DOHH2 (cell line): ENCODE data around the gene ATXN7L3.

ENCODE experiments used
- H3F3A ChIP-seq: fragments of 200-600 bp; sonication (generic), shearing (Covaris generic); 2 replicates; pipeline ENCODE4 v1.6.0; 2016; ENCODE audit warnings: antibody characterized with exemption, mild to moderate bottlenecking; ENCODE audit not compliant: control insufficient read depth, insufficient read depth
- H3K27ac ChIP-seq: fragments of 200-600 bp; sonication (generic); 2 replicates; pipeline ENCODE4 v1.5.1; 2014; ENCODE audit warnings: low read depth, mild to moderate bottlenecking, low read length, moderate library complexity
- H3K27me3 ChIP-seq: fragments of 200-600 bp; sonication (generic); 2 replicates; pipeline ENCODE4 v1.6.1; 2014; ENCODE audit warnings: mild to moderate bottlenecking, low read length, mixed read lengths; ENCODE audit not compliant: control insufficient read depth
- H3K36me3 ChIP-seq: fragments of 200-600 bp; sonication (generic); 2 replicates; pipeline ENCODE4 v1.6.1; 2014; ENCODE audit warnings: mild to moderate bottlenecking, low read length, moderate library complexity, mixed read lengths; ENCODE audit not compliant: control insufficient read depth
- H3K4me1 ChIP-seq: fragments of 200-600 bp; sonication (generic); 2 replicates; pipeline ENCODE4 v1.6.1; 2014; ENCODE audit warnings: mild to moderate bottlenecking, low read length, mixed read lengths; ENCODE audit not compliant: control insufficient read depth
- H3K4me2 ChIP-seq: fragments of 200-600 bp; sonication (generic); 2 replicates; pipeline ENCODE4 v1.6.0; 2014; ENCODE audit warnings: mild to moderate bottlenecking, low read length, moderate library complexity
- H3K4me3 ChIP-seq: fragments of 200-600 bp; sonication (generic); 2 replicates; pipeline ENCODE4 v1.5.1; 2014; ENCODE audit warnings: mild to moderate bottlenecking, low read length, mixed read lengths
- H3K79me2 ChIP-seq: fragments of 200-600 bp; sonication (generic); 2 replicates; pipeline ENCODE4 v1.6.1; 2014; ENCODE audit warnings: mild to moderate bottlenecking, low read length, mixed read lengths; ENCODE audit not compliant: control insufficient read depth
- H3K9me2 ChIP-seq: fragments of 200-600 bp; sonication (generic); replicated peaks from 2 replicates; pipeline ENCODE4 v1.6.1; 2014; ENCODE audit warnings: mild to moderate bottlenecking, low read length, mixed read lengths; ENCODE audit not compliant: control insufficient read depth
- H3K9me3 ChIP-seq: fragments of 200-600 bp; sonication (generic); 2 replicates; pipeline ENCODE4 v1.6.1; 2014; ENCODE audit warnings: antibody characterized with exemption, low read length, mixed read lengths; ENCODE audit not compliant: control insufficient read depth, insufficient read depth
- H4K20me1 ChIP-seq: fragments of 200-600 bp; sonication (generic); 2 replicates; pipeline ENCODE4 v1.6.0; 2014; ENCODE audit warnings: low read depth, mild to moderate bottlenecking, antibody characterized with exemption, low read length, moderate library complexity; ENCODE audit not compliant: control insufficient read depth, insufficient read depth
- CTCF ChIP-seq: fragments of 200-600 bp; sonication (generic); IDR thresholded peaks from one replicate; pipeline ENCODE4 v1.5.1; 2014; ENCODE audit warnings: antibody characterized with exemption, mild to moderate bottlenecking, low read depth, low read length; ENCODE audit not compliant: poor library complexity, severe bottlenecking
- EZH2phosphoT487 ChIP-seq: fragments of 200-600 bp; sonication (generic); IDR thresholded peaks from 2 replicates; pipeline ENCODE4 v1.6.1; 2017; ENCODE audit warnings: borderline replicate concordance, mild to moderate bottlenecking, antibody characterized with exemption, low read length, moderate library complexity, mixed read lengths

Gene ATXN7L3

GRCh38 chr17:44164476-44164875 lies 35.2 kb downstream of the ATXN7L3 start:
- H3F3A ChIP-seq = no peaks in the 10 kb centered on the region
- no peaks in the 10 kb centered on the region for H4K20me1 ChIP-seq
- H3K4me3 ChIP-seq = no peak overlapping the region
- no peaks in the 10 kb centered on the region for H3K9me2 ChIP-seq
- no peaks in the 10 kb centered on the region for H3K27me3 ChIP-seq
- no peaks in the 10 kb centered on the region for H3K79me2 ChIP-seq
- TF ChIP-seq EZH2phosphoT487 (no peak), CTCF (no peak)
- no peak overlapping the region for H3K27ac ChIP-seq
- H3K36me3 ChIP-seq = peaks cover 14% of the 10 kb centered on the region
- H3K9me3 ChIP-seq = no peaks in the 10 kb centered on the region
- no peaks in the 10 kb centered on the region for H3K4me1 ChIP-seq
- no peak overlapping the region for H3K4me2 ChIP-seq

GRCh38 chr17:44159519-44160210 lies 40.0 kb downstream of the ATXN7L3 start:
- Histone ChIP-seq H3K9me3 (no peaks in the 10 kb centered on the region), H3K27me3 (no peaks in the 10 kb centered on the region), H3K4me2 (no peak overlapping the region), H3K27ac (no peak overlapping the region), H3K9me2 (no peaks in the 10 kb centered on the region), H3K4me1 (no peaks in the 10 kb centered on the region), H3K36me3 (peaks cover 38% of the 10 kb centered on the region), H3F3A (no peaks in the 10 kb centered on the region), H3K4me3 (no peak overlapping the region), H4K20me1 (0 out of 2 replicates have a peak, but pooled peaks cover 3% of the 10 kb centered on the region), H3K79me2 (no peaks in the 10 kb centered on the region)
- TF ChIP-seq CTCF (no peak), EZH2phosphoT487 (no peak)

GRCh38 chr17:44155488-44155887 lies 44.2 kb downstream of the ATXN7L3 start:
- Histone ChIP-seq H3F3A (no peaks in the 10 kb centered on the region), H3K27ac (no peak overlapping the region), H3K27me3 (no peaks in the 10 kb centered on the region), H3K4me3 (no peak overlapping the region), H3K9me3 (no peaks in the 10 kb centered on the region), H3K36me3 (peaks cover 50% of the 10 kb centered on the region), H3K4me1 (no peaks in the 10 kb centered on the region), H4K20me1 (0 out of 2 replicates have a peak, but pooled peaks cover 3% of the 10 kb centered on the region), H3K79me2 (peaks cover 14% of the 10 kb centered on the region), H3K9me2 (no peaks in the 10 kb centered on the region), H3K4me2 (no peak overlapping the region)
- TF ChIP-seq CTCF (no peak), EZH2phosphoT487 (no peak)
